ENCODE data around the gene PPARA.

GRCh38 chr22:46108564-46109473 is 41.5 kb upstream of the PPARA start:
- TF ChIP-seq GABPA (IDR thresholded peaks at IDR 0.05; ENCODE audit: low read depth) (no peak), CTCF (IDR thresholded peaks at IDR 0.05) (peak; percentile 17; the same call in 1 of the 2 replicates), TCF12 (IDR thresholded peaks at IDR 0.05) (no peak), POLR2AphosphoS5 (IDR thresholded peaks at IDR 0.05; ENCODE audit: low read depth, low read length) (no peak; the same call in none of the 2 replicates), RFX5 (IDR thresholded peaks at IDR 0.05; ENCODE audit: low read length) (no peak), YY1 (IDR thresholded peaks at IDR 0.05; ENCODE audit: low read depth) (no peak), EP300 (IDR thresholded peaks at IDR 0.05; ENCODE audit: borderline replicate concordance in 1 of 2, low read depth in 1 of 2, low read length in 1 of 2) (no peak), TAF1 (IDR thresholded peaks at IDR 0.05; ENCODE audit: borderline replicate concordance, low read depth, low read length) (no peak), EZH2phosphoT487 (IDR thresholded peaks at IDR 0.05; ENCODE audit: borderline replicate concordance, low read depth) (no peak), NFIC (IDR thresholded peaks at IDR 0.05; ENCODE audit: borderline replicate concordance) (no peak), SIN3A (IDR thresholded peaks at IDR 0.05; ENCODE audit: borderline replicate concordance, low read depth, low read length) (no peak; the same call in 1 of the 2 replicates), FOXJ3 (CRISPR knock-in tag; IDR thresholded peaks at IDR 0.05) (no peak)
